GM21515 (cell line): Measurements from ENCODE around the gene NCOA1.
"Not testable (repeated sequence)": the region's sequence is repeated elsewhere in the genome, so short reads cannot be mapped to it uniquely, and the experiment has no call there.

ENCODE experiments used
- ATAC-seq: cut with Tn5 transposase; IDR thresholded peaks from one replicate; pipeline ENCODE4 v1.9.1; 2021; ENCODE audit not compliant: unreplicated experiment

The NCOA1 gene

GRCh38 chr2:24490690-24491541 is at the start of gene NCOA1:
TSS of gene NCOA1 (plus strand) at chr2:24491254. CDS start at chr2:24658678, 167,424 bp downstream.
- peak; percentile 70 for ATAC-seq

- no peak for ATAC-seq
These were observed 42.3 kb upstream of the NCOA1 start for GRCh38 chr2:24448797-24449196.

DNA sequence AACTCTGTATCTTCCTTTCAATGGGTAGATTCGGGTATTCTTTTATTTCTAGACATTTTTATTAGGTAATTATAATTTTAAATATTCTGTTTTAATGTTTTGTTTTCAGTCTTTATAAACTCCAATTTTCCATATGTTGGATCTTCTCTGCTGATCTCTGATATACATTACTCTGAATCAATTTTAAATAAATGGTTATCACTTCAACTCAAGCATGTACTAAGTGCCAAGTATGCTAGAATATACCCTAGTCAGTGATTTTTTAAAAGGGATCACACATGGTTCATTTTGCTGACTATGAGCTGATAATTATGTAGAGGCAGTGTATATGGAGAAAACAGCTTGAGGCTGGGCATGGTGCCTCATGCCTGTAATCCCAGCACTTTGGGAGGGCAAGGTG is 41.7 kb upstream of the NCOA1 start:
- ATAC-seq = no peak

DNA sequence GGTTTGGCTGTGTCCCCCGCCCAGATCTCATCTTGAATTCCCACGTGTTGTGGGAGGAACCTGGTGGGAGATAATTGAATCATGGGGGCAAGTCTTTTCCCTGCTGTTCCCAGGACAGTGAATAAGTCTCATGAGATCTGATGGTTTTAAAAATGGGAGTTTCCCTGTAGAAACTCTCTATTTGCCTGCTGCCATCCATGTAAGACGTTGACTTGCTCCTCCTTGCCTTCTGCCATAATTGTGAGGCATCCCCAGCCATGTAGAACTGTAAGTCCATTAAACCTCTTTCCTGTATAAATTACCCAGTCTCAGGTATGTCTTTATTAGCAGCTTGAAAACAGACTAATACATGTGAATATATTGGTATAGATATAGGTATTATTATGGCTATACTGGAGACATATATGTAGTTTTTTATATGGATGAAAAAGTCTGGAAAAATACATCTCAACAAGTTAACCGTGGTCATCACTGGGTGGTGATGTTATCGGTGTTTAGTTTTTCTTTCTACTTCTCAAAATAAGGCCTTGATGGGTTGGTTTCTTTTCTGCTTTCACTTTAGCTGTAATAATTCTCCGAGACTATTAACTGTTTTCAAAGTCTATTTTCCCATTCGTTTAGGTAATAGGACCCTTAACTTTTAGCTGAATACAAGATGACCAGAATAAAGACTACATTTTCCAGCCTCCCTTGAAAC is 39.1 kb upstream of the NCOA1 start:
- ATAC-seq = no peak

- no peak for ATAC-seq
These were observed 38.6 kb upstream of the NCOA1 start for GRCh38 chr2:24452502-24452885.

DNA sequence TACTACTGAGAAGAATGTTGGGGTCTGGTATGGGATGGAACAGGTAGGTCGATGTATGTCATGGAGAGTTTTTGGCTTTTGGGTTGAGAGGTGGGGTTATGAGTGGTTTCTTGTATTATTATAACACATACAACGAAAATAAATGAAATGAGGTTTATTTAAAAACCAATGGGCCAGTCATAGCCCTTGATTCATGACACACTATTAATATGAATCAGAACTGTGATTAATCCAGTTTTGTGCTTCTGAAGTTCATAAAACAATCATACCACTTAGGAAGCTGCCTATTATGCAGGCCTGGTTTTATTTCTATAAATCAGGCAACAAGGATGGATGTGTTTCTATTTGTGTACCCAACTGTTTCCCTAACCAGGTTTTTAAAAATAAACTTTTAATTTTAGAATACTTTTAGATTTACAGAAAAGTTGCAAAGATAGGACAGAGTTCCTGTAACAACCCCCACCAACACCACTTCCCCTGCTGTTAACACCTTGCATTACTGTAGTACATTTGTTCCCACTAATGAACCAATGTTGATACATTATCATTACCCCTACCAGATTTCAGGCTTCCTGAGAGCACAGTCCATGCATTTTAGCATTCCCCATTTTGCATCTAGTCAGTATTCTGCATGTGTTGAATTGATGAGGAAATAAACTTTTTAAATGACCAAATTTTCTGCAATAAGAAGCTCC is 37.5 kb upstream of the NCOA1 start:
- ATAC-seq = no peak

GRCh38 chr2:24454294-24454693 is 36.8 kb upstream of the NCOA1 start:
- ATAC-seq = no peak

GRCh38 chr2:24456599-24457556 is 34.2 kb upstream of the NCOA1 start:
- ATAC-seq = no peak

DNA sequence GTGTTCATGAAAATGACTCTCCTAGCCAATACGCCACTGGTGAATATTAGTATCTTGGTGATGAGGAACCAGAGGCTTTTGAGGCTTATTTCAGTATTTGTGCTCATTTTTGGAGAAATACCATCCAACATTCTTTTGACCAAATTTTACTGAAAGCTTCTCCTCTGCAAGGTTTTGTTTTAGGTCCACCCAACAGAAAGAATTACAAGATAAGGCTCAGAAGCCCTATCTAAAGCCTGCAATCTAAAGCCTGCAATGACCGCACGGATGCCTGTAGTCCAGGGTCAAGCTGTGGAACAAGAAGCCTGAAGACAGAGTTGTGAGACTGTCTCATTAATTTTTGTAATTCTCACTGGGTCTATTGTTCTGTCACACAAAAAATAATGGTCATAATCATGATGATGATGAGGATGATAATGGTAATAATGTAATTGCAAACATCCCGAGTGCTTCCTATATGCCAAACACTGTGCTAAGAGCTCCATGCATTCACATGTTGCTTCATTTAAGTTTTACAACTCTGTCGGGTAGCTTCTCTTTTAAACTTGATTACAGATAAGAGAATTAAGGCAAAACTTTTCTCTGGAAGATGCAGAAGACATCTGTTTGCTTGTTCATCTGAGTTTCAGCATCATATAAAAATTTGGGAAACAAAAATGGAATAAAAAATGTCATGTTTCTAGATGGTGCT is 33.2 kb upstream of the NCOA1 start:
- no peak for ATAC-seq

GRCh38 chr2:24459224-24460161 is 31.6 kb upstream of the NCOA1 start:
- no peak for ATAC-seq

- ATAC-seq = no peak
These were observed 29.4 kb upstream of the NCOA1 start for GRCh38 chr2:24461685-24462084.

GRCh38 chr2:24463271-24463670 is 27.8 kb upstream of the NCOA1 start:
- ATAC-seq = no peak

GRCh38 chr2:24466871-24467870 is 23.9 kb upstream of the NCOA1 start:
- no peak for ATAC-seq

DNA sequence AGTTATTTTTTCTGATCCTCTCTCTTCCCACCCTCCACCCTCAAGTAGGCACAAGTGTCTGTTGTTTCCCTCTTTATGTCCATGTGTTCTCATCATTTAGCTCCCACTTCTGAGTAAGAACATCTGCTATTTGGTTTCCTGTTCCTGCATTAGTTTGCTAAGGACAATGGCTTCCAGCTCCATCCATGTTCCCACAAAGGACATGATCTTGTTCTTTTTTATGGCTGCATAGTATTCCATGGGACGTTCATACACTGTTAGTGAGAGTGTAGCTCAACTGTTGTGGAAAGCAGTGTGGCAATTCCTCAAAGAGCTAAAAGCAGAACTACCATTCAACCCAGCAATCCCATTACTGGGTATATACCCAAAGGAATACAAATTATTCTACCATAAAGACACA is 22.6 kb upstream of the NCOA1 start:
- ATAC-seq = not testable (repeated sequence)

GRCh38 chr2:24469148-24469650 is 21.9 kb upstream of the NCOA1 start:
- no peak for ATAC-seq

- ATAC-seq = no peak
These were observed 19.4 kb upstream of the NCOA1 start for GRCh38 chr2:24471662-24472061.

- no peak for ATAC-seq
These were observed 18.6 kb upstream of the NCOA1 start for GRCh38 chr2:24472416-24472815.

GRCh38 chr2:24473626-24474025 is 17.4 kb upstream of the NCOA1 start:
- ATAC-seq = no peak
